Measurements from ENCODE around the gene NFIB.

Gene NFIB

GRCh38 chr9:14213504-14213903 is 100.4 kb downstream of the NFIB start:
- no peak overlapping the region for H3K4me3 ChIP-seq (ENCODE audit: low read length)
- no peak for TF ChIP-seq ZNF274 (IDR thresholded peaks at IDR 0.05; ENCODE audit: low read depth, low read length)

GRCh38 chr9:14212697-14213420 is 101.1 kb downstream of the NFIB start:
- no peak overlapping the region for H3K4me3 ChIP-seq (ENCODE audit: low read length)
- TF ChIP-seq ZNF274 (IDR thresholded peaks at IDR 0.05; ENCODE audit: low read depth, low read length), result no peak

DNA sequence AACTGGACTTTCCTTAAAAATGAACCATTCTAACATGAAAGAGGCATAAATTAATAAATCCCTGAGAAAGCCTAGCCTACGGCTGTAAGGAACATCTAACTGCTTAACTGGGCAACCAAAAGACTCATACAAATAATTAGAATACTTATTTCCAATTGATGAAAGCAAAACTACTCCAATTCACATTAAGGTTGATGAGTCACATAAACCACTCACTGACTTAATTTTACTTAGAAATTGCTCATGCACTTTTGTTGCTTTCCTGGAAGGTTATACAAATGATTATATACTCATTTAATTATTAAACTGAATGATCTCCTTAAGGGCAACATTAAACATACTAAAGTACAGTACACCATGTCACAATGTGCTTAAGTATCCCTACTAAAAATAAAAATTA is 101.9 kb downstream of the NFIB start:
- no peak overlapping the region for H3K4me3 ChIP-seq (ENCODE audit: low read length)
- TF ChIP-seq ZNF274 (IDR thresholded peaks at IDR 0.05; ENCODE audit: low read depth, low read length), result no peak

DNA sequence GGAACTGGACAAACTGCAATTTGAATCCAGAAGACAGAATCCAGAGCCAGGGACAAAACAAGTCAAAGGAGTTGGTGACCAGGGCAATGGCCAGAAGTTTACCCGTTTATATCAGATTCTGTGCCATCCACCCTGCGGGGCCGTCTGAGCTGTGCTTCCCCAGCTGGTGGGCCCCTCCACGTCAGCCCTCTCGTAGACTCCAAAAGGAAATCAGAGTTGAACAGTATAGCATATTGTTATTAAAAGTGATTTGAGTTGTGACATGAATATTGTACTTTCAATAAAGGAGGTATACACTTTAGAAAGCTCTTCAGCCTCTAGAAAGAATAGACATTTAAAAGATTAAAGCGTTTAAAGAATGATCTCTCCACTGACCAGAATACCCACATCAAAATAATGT is 102.4 kb downstream of the NFIB start:
- TF ChIP-seq ZNF274 (IDR thresholded peaks at IDR 0.05; ENCODE audit: low read depth, low read length), result no peak
- no peak overlapping the region for H3K4me3 ChIP-seq (ENCODE audit: low read length)

GRCh38 chr9:14210428-14210827 is 103.5 kb downstream of the NFIB start:
- no peak overlapping the region for H3K4me3 ChIP-seq (ENCODE audit: low read length)
- no peak for TF ChIP-seq ZNF274 (IDR thresholded peaks at IDR 0.05; ENCODE audit: low read depth, low read length)

DNA sequence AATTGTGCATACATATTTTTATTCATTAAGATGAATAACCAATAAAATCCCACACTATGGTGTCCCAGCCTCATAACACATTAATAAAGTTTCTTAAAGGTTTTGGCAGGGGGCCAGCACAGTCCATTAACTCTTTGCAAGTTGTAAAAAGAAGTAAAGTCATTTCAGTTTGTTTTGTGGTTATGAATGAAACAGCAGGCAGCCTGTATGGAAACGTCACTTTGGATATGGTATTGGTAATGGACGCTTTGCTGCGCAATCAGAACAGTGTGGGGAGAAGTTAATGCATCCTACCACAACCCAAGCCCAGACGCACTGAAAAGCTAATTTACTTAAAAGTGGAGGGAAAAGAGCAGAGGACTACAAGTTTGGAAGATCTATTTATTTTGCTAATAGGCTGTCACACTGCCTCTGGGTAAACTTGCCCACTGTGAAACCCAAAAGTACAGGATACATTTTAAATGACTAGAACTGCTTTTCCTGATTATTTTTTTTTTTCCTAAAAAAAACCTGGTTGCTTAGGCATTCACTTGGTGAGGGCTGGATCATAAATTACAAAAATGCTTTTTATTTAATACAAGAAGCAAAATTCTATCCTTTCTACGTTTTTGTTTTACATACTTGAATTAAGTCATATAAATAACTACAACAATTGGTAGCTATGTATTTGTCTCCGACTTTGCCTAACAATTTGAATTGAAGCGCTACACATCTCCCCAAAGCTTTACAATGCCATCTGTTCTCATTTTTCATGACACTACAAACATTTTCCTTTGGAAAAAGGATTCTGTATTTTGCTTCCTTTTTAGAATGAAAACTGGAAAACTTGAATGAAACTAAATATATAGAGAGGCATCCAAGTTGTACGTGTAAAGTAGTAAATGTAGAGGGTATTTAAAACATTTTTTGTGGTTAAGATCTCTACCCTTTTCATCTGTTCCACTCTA is 104.3 kb downstream of the NFIB start:
- H3K4me3 ChIP-seq (ENCODE audit: low read length), result no peak overlapping the region
- TF ChIP-seq ZNF274 (IDR thresholded peaks at IDR 0.05; ENCODE audit: low read depth, low read length), result no peak

GRCh38 chr9:14207352-14207995 is 106.5 kb downstream of the NFIB start:
- no peak for TF ChIP-seq ZNF274 (IDR thresholded peaks at IDR 0.05; ENCODE audit: low read depth, low read length)
- no peak overlapping the region for H3K4me3 ChIP-seq (ENCODE audit: low read length)

DNA sequence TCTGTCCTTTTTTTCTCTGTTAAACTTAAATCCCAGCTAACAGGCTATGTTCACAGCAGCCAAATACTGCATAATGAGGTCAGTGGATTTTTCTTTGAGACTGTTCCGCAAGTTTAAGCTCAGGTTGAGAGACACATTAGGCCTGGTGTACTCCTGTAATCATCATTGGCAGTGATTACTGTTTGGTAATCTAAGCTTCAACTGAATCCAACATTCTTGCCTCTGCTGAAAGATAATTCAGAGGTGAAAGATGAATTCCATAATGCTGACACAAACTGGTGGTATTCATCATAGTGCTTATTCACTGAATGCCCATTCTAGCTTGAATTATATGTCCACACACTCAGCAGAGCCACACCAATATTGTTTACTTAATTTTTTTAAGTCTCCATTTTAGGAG is 108.5 kb downstream of the NFIB start:
- no peak for TF ChIP-seq ZNF274 (IDR thresholded peaks at IDR 0.05; ENCODE audit: low read depth, low read length)
- H3K4me3 ChIP-seq (ENCODE audit: low read length), result no peak overlapping the region

- TF ChIP-seq ZNF274 (IDR thresholded peaks at IDR 0.05; ENCODE audit: low read depth, low read length), result no peak
- no peak overlapping the region for H3K4me3 ChIP-seq (ENCODE audit: low read length)
Observed at GRCh38 chr9:14203356-14204056, 110.4 kb downstream of the NFIB start.

- no peak overlapping the region for H3K4me3 ChIP-seq (ENCODE audit: low read length)
- TF ChIP-seq ZNF274 (IDR thresholded peaks at IDR 0.05; ENCODE audit: low read depth, low read length), result no peak
Observed at GRCh38 chr9:14198841-14199455, 115.0 kb downstream of the NFIB start.

DNA sequence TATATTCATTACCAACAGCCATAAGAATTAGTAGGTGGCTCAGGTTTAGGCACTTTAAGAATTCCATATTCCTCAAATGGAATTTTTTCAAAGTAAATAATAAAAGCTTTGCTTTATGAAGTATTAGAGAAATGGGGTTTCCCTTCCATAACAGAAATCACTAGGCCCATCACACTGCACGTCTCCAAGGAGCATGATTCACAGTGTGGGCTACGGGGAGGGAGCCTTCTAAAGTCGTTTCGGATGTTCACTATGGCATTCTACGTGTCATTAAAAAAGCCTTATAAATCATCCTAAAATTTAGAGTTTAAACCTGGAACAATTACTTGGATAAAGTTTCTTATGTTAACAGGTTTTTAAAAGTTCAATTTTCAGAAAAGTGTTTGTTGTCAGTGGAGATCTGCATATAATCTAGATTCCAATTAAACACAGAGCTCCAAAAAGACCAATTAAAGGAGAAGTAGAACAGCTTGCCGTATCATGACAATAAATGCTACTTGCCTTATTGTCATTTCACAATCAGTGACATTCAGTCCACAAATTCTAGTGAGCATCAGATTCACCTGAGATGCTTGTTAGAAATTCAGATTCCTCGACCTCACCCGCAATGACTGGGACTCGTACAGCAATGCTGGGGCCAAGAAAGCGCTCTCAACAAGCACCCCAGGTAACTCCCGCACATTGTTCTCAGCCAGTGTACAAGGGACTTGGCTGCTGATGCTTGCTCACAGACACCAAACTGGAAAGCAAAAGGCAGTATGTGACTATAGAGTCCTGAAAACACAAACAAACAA is 115.7 kb downstream of the NFIB start:
- no peak overlapping the region for H3K4me3 ChIP-seq (ENCODE audit: low read length)
- TF ChIP-seq ZNF274 (IDR thresholded peaks at IDR 0.05; ENCODE audit: low read depth, low read length), result no peak

- no peak overlapping the region for H3K4me3 ChIP-seq (ENCODE audit: low read length)
- TF ChIP-seq ZNF274 (IDR thresholded peaks at IDR 0.05; ENCODE audit: low read depth, low read length), result no peak
Observed at GRCh38 chr9:14197325-14197858, 116.5 kb downstream of the NFIB start.

All from GM08714 (cell line).